Measurements from ENCODE around the gene CTNNA2.

- no peak for TF ChIP-seq ZBTB7A (IDR thresholded peaks at IDR 0.05; ENCODE audit: low read depth)
- TF ChIP-seq TEAD4 (IDR thresholded peaks at IDR 0.05): no peak
- TF ChIP-seq, protein P1, sequence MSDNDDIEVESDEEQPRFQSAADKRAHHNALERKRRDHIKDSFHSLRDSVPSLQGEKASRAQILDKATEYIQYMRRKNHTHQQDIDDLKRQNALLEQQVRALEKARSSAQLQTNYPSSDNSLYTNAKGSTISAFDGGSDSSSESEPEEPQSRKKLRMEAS (IDR thresholded peaks at IDR 0.05): no peak
- no peak for TF ChIP-seq NFIC (IDR thresholded peaks at IDR 0.05)
- no peak for TF ChIP-seq TCF12 (IDR thresholded peaks at IDR 0.05; ENCODE audit: low read depth)
- TF ChIP-seq, protein P2, sequence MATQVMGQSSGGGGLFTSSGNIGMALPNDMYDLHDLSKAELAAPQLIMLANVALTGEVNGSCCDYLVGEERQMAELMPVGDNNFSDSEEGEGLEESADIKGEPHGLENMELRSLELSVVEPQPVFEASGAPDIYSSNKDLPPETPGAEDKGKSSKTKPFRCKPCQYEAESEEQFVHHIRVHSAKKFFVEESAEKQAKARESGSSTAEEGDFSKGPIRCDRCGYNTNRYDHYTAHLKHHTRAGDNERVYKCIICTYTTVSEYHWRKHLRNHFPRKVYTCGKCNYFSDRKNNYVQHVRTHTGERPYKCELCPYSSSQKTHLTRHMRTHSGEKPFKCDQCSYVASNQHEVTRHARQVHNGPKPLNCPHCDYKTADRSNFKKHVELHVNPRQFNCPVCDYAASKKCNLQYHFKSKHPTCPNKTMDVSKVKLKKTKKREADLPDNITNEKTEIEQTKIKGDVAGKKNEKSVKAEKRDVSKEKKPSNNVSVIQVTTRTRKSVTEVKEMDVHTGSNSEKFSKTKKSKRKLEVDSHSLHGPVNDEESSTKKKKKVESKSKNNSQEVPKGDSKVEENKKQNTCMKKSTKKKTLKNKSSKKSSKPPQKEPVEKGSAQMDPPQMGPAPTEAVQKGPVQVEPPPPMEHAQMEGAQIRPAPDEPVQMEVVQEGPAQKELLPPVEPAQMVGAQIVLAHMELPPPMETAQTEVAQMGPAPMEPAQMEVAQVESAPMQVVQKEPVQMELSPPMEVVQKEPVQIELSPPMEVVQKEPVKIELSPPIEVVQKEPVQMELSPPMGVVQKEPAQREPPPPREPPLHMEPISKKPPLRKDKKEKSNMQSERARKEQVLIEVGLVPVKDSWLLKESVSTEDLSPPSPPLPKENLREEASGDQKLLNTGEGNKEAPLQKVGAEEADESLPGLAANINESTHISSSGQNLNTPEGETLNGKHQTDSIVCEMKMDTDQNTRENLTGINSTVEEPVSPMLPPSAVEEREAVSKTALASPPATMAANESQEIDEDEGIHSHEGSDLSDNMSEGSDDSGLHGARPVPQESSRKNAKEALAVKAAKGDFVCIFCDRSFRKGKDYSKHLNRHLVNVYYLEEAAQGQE (IDR thresholded peaks at IDR 0.05; ENCODE audit: low read depth): no peak
- TF ChIP-seq EP300 (IDR thresholded peaks at IDR 0.05; ENCODE audit: borderline replicate concordance): no peak
- no peak for TF ChIP-seq FOXM1 (IDR thresholded peaks at IDR 0.05; ENCODE audit: borderline replicate concordance, low read depth)
- peak; percentile 81 for TF ChIP-seq CEBPB (IDR thresholded peaks at IDR 0.05)
- TF ChIP-seq EGR1 (IDR thresholded peaks at IDR 0.05): no peak
- TF ChIP-seq RAD21 (IDR thresholded peaks at IDR 0.05; ENCODE audit: low read depth): peak; percentile 43
These were observed 423.2 kb downstream of the CTNNA2 start for GRCh38 chr2:79935771-79936657.
